ENCODE data around the gene MGST3.
A peak's percentile ranks its signal among the peaks of the same experiment; 100 is the strongest.
"Not testable (repeated sequence)": the region's sequence is repeated elsewhere in the genome, so short reads cannot be mapped to it uniquely, and the experiment has no call there.

Gene MGST3

DNA sequence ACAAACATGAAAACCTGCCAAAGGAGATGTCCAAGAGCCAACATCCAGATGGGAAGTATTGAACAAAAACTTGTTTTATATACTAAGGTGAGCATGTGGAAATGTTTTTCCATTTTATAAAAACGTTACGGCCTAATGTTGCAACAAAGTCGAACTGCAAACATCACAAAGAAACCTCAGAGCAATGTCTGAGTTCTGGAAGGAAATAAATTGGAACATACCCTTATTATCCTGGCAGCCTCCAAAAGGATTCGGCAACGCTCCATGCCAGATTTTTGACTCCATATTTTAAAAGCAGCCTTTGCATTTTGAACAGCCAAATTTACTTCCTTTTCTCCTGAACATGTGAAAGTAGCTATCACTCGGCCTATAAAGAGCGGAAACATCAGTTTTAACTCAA, 64.0 kb downstream of the MGST3 start:
- no peak overlapping the region for H3K27ac ChIP-seq
- TF ChIP-seq Cebpa-rat (IDR thresholded peaks at IDR 0.05), result no peak
- no peaks in the 10 kb centered on the region for H3K27me3 ChIP-seq
- peaks cover 33% of the 10 kb centered on the region for H3K36me3 ChIP-seq
- peaks cover 28% of the 10 kb centered on the region for H3K4me1 ChIP-seq
- H3K9ac ChIP-seq, result no peak overlapping the region
- H3K4me2 ChIP-seq, result no peak overlapping the region
- H3K9me3 ChIP-seq, result peaks cover 9% of the 10 kb centered on the region
- peaks cover 14% of the 10 kb centered on the region; the same call in 1 of the 2 replicates for H4K20me1 ChIP-seq
- no peak overlapping the region for H3K4me3 ChIP-seq

DNA sequence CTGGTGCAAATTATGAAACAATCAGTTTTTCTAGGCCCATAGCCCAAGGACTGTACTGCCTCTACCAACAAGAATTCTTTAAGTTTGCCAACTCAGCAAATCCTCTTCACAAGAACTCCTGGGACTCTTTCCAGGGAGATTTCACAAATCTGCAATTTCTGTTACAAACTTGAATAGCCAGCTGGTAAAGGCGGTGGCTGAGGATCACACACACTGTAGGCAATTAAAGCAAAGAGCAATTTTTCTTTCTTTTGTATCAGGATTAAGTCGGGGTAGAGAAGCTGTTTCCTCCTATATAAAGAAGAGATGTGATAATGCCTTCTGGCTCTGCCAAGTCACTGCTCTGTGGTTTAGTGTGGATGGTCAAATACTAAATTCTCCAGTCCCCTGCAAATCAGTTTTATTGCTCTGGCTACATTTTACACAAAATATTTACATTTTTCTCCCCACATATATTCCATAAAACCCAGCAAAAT, 65.6 kb downstream of the MGST3 start:
- Histone ChIP-seq H3K27ac (no peak overlapping the region), H3K9ac (peak overlapping the region; percentile 42), H3K9me3 (peaks cover 9% of the 10 kb centered on the region), H3K4me1 (peaks cover 30% of the 10 kb centered on the region), H3K27me3 (no peaks in the 10 kb centered on the region), H3K4me3 (peak overlapping the region; percentile 74; the same call in 1 of the 2 replicates), H3K4me2 (peak overlapping the region; percentile 91), H4K20me1 (peaks cover 9% of the 10 kb centered on the region; the same call in 1 of the 2 replicates), H3K36me3 (peaks cover 17% of the 10 kb centered on the region)
- no peak for TF ChIP-seq Cebpa-rat (IDR thresholded peaks at IDR 0.05)

DNA sequence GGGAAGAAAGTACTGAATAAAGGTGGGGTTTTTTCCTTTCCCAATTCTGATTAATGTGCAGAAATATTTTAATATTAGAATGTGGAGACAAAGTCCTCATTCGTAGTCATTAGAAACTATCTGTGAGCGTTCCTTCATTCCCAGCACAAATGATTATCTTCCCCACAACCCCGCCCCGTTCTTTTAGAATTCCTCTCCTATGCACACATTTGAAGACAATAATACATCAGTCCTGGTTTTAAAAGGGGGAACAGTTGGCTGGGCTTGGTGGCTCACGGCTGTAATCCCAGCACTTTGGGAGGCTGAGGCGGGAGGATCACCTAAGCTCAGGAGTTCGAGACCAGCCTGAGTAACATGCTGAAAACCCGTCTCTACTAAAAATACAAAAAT, 66.5 kb downstream of the MGST3 start:
- peaks cover 9% of the 10 kb centered on the region; the same call in 1 of the 2 replicates for H4K20me1 ChIP-seq
- H3K4me2 ChIP-seq, result peak overlapping the region; percentile 91
- H3K9ac ChIP-seq, result peak overlapping the region; percentile 87
- no peaks in the 10 kb centered on the region for H3K27me3 ChIP-seq
- no peak for TF ChIP-seq Cebpa-rat (IDR thresholded peaks at IDR 0.05)
- H3K36me3 ChIP-seq, result peaks cover 13% of the 10 kb centered on the region
- peak overlapping the region; percentile 92 for H3K27ac ChIP-seq
- H3K4me1 ChIP-seq, result peaks cover 37% of the 10 kb centered on the region
- peak overlapping the region; percentile 74 for H3K4me3 ChIP-seq
- peaks cover 9% of the 10 kb centered on the region for H3K9me3 ChIP-seq

DNA sequence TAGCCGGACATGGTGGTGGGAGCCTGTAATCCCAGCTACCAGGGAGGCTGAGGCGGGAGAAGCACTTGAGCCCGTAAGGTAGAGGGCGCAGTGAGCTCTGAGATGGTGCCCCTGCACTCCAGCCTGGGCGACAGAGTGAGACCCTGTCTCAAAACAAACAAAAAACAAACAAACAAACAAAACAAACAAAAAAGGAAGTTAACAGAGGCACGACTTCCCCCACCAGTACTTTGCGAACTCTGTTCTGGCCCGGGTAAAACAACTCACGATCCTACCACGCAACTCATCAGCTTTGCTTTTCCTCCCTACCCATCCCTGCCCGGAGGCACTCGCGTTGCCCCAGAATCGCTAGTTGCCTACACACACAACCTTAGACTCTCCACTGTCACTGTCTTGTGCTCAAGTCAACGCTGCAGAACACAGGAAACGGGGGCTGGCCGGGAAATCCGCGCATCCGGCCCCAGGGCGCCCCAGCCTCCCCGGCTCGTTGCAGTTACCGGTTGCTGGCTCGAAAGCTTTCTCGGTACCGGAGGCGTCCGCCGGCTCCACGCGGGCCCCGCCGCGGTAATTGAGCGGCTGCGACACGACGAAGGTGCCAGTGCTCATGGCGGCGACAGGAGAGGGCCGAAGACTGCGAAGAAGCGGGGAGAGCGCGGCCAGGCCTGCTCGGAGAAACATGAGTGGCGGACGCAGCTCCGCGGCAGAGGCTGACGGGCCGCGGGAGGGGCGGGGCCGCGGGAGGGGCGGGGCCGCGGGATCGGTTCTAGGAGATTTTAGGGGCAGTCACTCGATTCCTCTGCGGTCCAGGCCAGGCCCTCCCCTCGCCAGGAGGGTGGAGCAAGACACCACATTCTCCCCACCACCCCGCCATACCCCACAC, 67.1 kb downstream of the MGST3 start, which contains the start of gene ALDH9A1:
Gene ALDH9A1, minus strand, starts transcription at position 682 of the 880 bp plus-strand sequence. Its CDS starts 4 bp downstream, at position 678.
- Histone ChIP-seq H3K4me2 (peak within 1 kb of the TSS; percentile 91), H3K4me1 (peaks cover 37% of the 10 kb centered on the region), H3K4me3 (peak within 1 kb of the TSS; percentile 74), H3K36me3 (peaks cover 13% of the 10 kb centered on the region), H4K20me1 (peaks cover 9% of the 10 kb centered on the region; the same call in 1 of the 2 replicates), H3K9me3 (peaks cover 9% of the 10 kb centered on the region), H3K27ac (peak within 1 kb of the TSS; percentile 92), H3K27me3 (no peaks in the 10 kb centered on the region), H3K9ac (peak within 1 kb of the TSS; percentile 87)
- no peak for TF ChIP-seq Cebpa-rat (IDR thresholded peaks at IDR 0.05)

DNA sequence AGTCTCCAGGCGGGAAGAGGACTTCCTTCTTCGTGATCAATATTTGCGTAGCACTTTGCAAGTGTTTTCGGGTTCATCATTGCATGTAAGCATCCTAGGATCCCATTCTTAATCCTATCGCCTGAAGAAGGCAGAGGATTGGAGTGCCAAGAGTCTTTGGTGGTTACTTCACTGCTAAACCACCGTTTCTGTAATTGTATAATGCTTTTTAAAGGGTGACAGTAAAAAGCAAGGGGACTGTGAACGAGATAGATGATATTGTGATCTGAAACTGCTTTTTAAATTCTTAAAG, 67.7 kb downstream of the MGST3 start:
- H3K36me3 ChIP-seq, result peaks cover 13% of the 10 kb centered on the region
- H3K4me3 ChIP-seq, result peak overlapping the region; percentile 74
- peak overlapping the region; percentile 87 for H3K9ac ChIP-seq
- peaks cover 9% of the 10 kb centered on the region; the same call in 1 of the 2 replicates for H4K20me1 ChIP-seq
- peak overlapping the region; percentile 91 for H3K4me2 ChIP-seq
- H3K9me3 ChIP-seq, result peaks cover 9% of the 10 kb centered on the region
- H3K27me3 ChIP-seq, result no peaks in the 10 kb centered on the region
- H3K4me1 ChIP-seq, result peaks cover 37% of the 10 kb centered on the region
- H3K27ac ChIP-seq, result peak overlapping the region; percentile 92
- TF ChIP-seq Cebpa-rat (IDR thresholded peaks at IDR 0.05), result no peak

DNA sequence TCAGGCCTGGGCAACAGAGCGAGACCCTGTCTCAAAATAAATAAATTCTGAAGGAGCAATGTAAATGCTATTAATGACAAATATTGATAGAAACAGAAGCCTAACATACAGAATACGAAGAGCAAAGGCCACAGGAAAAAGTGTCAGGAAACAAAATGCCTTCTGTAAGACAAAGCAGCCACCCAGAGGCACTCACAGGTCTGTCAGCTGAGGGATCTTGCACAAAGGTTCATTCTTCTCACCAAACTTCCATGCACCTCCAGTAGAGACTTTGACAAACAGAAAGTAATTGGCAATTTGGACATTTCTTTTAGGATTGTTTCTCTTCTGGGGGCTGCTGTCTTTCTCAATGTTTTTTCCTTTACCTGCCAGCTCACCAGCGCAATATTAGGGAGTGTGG, 68.5 kb downstream of the MGST3 start:
- Histone ChIP-seq H3K4me2 (peak overlapping the region; percentile 91; the same call in 1 of the 2 replicates), H3K9ac (no peak overlapping the region), H3K4me3 (no peak overlapping the region), H3K4me1 (peaks cover 37% of the 10 kb centered on the region), H3K36me3 (peaks cover 7% of the 10 kb centered on the region), H3K9me3 (peaks cover 3% of the 10 kb centered on the region), H4K20me1 (peaks cover 9% of the 10 kb centered on the region; the same call in 1 of the 2 replicates), H3K27ac (no peak overlapping the region), H3K27me3 (no peaks in the 10 kb centered on the region)
- no peak for TF ChIP-seq Cebpa-rat (IDR thresholded peaks at IDR 0.05)

DNA sequence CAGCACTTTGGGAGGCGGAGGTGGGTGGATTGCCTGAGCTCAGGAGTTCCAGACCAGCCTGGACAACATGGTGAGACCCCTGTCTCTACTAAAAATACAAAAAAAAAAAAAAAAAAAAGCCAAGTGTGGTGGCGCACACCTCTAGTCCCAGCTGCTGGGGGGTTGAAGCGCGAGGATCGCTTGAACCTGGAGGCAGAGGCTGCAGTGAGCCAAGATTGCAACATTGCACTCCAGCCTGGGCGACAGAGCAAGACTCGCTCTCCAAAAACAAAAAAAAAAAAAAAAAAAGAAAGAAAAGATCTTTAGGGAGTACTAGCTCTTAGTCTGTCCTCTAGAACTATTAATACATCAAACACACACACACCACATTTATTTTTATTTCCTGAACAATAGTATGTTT, 70.9 kb downstream of the MGST3 start:
- H3K9me3 ChIP-seq, H3K27me3 ChIP-seq, H3K9ac ChIP-seq, H3K4me2 ChIP-seq, H3K36me3 ChIP-seq, H3K27ac ChIP-seq, H3K4me3 ChIP-seq, H4K20me1 ChIP-seq: not testable (repeated sequence)
- H3K4me1 ChIP-seq, result peaks cover 25% of the 10 kb centered on the region

DNA sequence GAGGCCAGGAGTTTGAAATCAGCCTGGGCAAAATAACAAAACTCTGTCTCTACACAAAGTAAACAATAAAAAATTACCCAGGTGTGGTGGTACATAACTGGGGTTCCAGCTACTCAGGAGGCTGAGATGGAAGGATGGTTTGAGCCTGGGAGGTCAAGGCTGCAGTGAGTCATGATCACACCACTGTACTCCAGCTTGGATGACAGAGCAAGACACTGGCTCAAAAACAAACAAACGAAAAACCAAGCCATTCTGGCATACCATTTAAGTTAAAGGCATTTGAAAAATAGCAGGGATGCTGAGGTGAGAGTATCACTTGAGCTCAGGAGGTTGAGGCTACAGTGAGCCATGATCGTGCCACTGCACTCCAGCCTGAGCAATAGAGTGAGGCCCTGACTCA, 72.6 kb downstream of the MGST3 start:
- H3K4me3 ChIP-seq, result no peak overlapping the region
- H3K9me3 ChIP-seq, result no peaks in the 10 kb centered on the region
- no peak overlapping the region for H3K9ac ChIP-seq
- no peak overlapping the region for H3K27ac ChIP-seq
- H4K20me1 ChIP-seq, result no peaks in the 10 kb centered on the region
- no peak overlapping the region for H3K4me2 ChIP-seq
- no peaks in the 10 kb centered on the region for H3K27me3 ChIP-seq
- no peak for TF ChIP-seq Cebpa-rat (IDR thresholded peaks at IDR 0.05)
- no peaks in the 10 kb centered on the region for H3K36me3 ChIP-seq
- H3K4me1 ChIP-seq, result peaks cover 22% of the 10 kb centered on the region
